GM06990 (cell line): Measurements from ENCODE around the gene SPARC.

Experiments
- DNase-seq: peaks from one replicate; pipeline ENCODE4 v3.0.0-alpha.2; 2011; ENCODE audit not compliant: insufficient read length; ENCODE audit errors: extremely low read depth
- H3K27me3 ChIP-seq: replicated peaks from 2 replicates; pipeline ENCODE4 v1.6.0; 2011; ENCODE audit warnings: low read length; ENCODE audit not compliant: control insufficient read depth, insufficient read depth
- H3K36me3 ChIP-seq: 2 replicates; pipeline ENCODE4 v1.5.1; 2011; ENCODE audit warnings: low read length; ENCODE audit not compliant: control insufficient read depth, insufficient read depth
- H3K4me3 ChIP-seq: replicated peaks from 2 replicates; pipeline ENCODE4 v1.5.1; 2011; ENCODE audit warnings: low read depth, mild to moderate bottlenecking, control low read depth, low read length
- CTCF ChIP-seq: IDR thresholded peaks from 2 replicates; pipeline ENCODE4 v1.5.1; 2011; ENCODE audit warnings: low read length, control low read depth, mild to moderate bottlenecking, inconsistent platforms; ENCODE audit not compliant: insufficient read depth, poor library complexity, severe bottlenecking

SPARC gene

GRCh38 chr5:151627650-151628049 is 59.1 kb downstream of the SPARC start:
- H3K27me3 ChIP-seq: no peaks in the 10 kb centered on the region
- H3K36me3 ChIP-seq: no peaks in the 10 kb centered on the region
- no peak overlapping the region for H3K4me3 ChIP-seq
- no peak for TF ChIP-seq CTCF
- no peak for DNase-seq

GRCh38 chr5:151625285-151625684 is 61.4 kb downstream of the SPARC start:
- no peaks in the 10 kb centered on the region for H3K36me3 ChIP-seq
- H3K4me3 ChIP-seq: no peak overlapping the region
- DNase-seq: no peak
- TF ChIP-seq CTCF: no peak
- H3K27me3 ChIP-seq: no peaks in the 10 kb centered on the region; the same call in 1 of the 2 replicates

- no peaks in the 10 kb centered on the region for H3K36me3 ChIP-seq
- H3K4me3 ChIP-seq: no peak overlapping the region
- DNase-seq: no peak
- no peak for TF ChIP-seq CTCF
- no peaks in the 10 kb centered on the region; the same call in 1 of the 2 replicates for H3K27me3 ChIP-seq
Observed at GRCh38 chr5:151624476-151624875, 62.2 kb downstream of the SPARC start.

GRCh38 chr5:151622367-151623088 is 64.2 kb downstream of the SPARC start:
- Histone ChIP-seq H3K36me3 (no peaks in the 10 kb centered on the region), H3K27me3 (no peaks in the 10 kb centered on the region; the same call in 1 of the 2 replicates), H3K4me3 (no peak overlapping the region)
- DNase-seq: no peak
- no peak for TF ChIP-seq CTCF

GRCh38 chr5:151620461-151620840 is 66.3 kb downstream of the SPARC start:
- Histone ChIP-seq H3K36me3 (no peaks in the 10 kb centered on the region), H3K4me3 (no peak overlapping the region), H3K27me3 (no peaks in the 10 kb centered on the region; the same call in 1 of the 2 replicates)
- no peak for DNase-seq
- TF ChIP-seq CTCF: no peak
